GM21367 (cell line): ENCODE data around the gene AKNA.

Experiments used
- ATAC-seq: cut with Tn5 transposase; IDR thresholded peaks from one replicate; pipeline ENCODE4 v1.9.1; 2021; ENCODE audit not compliant: unreplicated experiment

Gene AKNA

DNA sequence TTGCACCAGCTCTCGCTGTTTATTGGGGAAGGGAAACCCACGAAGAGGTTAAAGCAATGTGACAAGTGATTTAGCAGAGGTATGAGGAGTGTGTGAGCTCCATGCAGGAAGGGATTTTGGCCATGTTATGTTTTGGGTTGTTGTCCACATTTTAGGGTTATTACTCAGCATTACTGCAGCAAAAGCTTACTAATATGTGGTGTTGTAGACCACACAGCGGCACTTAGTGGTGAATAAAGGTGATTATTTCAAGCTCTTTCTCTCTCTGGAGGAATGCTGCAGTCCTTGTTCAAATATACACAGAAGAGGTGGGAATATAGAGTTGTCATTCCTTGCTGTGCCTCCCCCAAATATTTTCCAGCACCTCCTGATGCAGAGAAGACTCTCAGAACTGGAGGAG, 29.7 kb upstream of the AKNA start:
- ATAC-seq: no peak

DNA sequence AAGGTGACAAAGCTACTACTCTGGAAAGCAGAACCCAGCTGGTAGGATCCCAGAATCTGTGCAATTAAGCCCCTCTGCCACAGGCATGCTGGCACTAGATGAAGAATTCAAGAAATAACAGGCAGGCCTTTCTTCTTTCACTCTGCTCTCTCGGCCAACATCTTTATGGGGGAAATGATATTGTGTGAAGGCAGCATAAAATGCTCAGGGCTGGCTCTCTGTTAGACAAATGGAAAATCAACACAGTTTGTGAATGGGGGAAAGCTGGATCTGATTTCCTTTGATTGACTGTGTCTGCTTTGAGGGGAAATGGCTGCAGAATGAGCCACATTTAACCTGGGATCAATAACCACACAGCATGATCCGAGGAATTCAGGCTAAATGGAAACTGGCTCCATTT, 29.1 kb upstream of the AKNA start:
- no peak for ATAC-seq

DNA sequence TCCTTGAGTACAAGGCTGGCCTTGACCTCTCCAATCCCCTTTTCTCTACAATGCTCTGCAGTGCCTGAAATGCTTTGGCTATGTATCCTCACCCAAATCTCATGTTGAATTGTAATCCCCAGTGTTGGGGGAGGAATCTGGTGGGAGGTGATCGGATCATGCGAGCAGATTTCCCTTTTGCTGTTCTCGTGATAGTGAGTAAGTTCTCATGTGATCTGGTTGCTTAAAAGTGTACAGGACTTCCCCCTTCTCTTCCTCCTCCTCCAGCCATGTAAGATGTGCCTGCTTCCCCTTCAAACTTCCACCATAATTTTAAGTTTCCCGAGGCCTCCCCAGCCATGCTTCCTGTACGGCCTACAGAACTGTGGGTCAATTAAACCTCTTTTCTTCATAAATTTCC, 28.5 kb upstream of the AKNA start:
- no peak for ATAC-seq

DNA sequence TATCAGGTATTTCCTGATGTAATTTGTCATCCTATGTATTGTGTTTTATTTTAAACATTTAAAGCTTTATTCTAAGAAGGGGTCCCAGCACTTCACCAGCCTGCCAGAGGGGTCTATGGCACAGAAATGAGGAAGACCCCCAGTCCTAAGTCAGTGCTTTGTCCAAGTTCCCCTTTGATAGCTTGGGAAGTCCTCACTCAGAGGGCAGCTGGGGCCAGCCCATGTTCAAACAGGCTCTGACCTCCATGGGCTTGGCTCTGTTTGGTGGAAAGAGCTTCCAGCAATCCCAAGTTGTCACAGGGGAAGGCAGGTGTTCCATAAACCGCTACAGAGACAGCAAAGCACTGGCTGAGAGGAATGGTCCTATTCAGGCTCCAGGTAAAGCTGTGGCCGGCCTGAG, 26.6 kb upstream of the AKNA start:
- no peak for ATAC-seq

DNA sequence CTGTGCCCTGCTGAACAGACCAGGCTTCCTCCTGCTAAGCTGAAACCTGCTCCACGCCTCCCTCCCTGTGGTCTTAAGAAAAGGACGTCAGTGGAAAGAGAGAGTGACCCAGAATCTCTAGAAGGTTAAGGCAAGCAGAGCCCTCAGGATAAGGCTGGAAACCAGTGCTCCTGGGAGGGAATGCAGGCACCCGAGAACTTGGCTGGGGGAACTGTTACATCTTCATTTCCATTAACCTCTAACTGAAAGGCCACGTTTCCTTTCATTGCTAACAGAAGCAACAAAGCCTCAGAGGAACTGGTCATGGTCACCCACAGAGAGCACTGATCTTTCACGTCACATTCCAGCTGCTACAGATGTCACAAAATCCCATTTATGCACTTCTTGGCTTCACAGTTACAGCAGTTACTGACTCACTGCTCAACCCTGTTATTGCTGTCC, 26.1 kb upstream of the AKNA start:
- no peak for ATAC-seq

DNA sequence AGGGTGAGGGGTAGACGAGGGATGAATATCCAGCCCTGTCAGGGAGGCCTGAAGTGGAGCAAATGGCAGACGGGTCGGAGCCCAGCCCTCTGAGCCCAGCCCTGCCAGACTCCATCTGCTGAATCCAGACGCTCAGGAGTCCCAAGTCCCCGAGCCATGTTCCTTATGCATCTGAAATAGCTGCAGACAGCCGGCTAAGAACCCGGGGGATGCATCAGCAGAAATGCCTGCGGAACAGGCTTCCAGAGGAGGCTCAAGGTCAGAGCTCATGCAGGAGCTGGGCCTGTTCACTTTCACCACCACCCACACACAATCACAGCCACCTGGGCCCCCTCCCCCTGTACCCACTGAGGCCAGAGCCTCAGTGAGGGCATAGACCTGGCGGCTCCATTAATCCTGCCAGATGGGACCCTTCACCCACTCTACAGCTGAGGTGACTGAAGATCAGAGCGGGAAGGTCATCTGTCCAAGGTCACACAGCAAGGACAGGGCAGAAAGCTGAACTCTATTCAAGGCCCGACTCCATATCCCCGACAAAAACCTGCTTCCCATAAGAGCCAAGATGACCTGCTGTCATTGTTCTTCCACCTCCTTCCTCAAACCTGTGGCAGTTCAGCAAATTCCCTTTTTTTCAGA, 24.4 kb upstream of the AKNA start:
- no peak for ATAC-seq

DNA sequence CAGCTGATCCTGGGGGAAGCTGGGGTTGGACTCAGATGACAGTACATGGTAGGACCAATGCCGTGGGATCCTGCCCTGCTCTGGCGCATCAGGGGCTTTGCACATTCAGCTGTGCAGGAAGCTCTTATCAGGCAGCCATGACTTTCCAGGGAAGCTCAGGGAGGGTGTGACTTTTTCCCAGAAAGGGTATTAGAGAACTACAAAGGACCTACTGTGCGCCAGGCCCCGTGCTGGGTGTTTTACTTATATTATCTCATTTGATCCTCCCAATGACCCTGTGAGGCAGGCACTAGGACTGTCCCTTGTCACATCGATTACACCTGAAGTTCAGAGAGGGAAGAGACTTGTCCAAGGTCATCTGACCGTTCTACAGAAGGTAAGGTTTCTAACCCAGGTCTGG, 23.7 kb upstream of the AKNA start:
- no peak for ATAC-seq

DNA sequence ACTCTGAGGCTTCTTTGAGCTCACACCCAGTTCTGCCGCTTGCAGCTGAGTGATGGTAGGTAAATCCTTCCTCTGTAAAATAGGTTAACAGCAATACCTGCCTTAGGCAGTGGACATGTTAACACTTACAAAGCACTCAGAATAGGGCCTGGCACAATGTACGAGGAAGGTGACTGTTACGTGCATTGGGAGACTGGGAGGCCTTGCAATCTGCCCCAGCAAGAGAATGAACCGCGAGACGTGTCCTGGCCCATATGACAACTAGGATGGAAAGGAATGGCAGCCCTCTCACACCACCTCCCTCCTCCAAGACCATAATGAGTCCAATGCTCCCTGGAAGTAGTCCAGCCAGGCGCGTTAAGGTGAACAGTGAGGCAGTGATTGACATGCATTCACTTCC, 23.1 kb upstream of the AKNA start:
- no peak for ATAC-seq

DNA sequence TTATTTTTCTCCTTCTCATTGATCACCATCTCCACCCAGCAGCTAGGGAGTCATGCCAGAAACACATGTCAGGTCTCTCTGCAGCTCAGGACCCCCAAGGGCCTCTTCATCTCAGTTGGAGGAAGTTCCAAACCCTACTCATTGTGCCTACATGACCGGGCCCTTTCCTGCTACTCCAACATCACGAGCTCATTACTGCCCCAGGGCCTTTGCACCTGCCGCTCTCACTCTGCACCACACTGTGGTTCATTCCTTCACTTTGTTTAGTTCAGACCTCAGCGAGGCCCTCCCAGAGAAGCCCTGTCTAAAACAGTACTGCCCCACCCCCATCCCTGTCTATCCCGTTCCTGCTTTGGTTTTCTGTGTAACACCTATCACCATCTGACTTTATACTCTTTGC, 22.1 kb upstream of the AKNA start:
- no peak for ATAC-seq

DNA sequence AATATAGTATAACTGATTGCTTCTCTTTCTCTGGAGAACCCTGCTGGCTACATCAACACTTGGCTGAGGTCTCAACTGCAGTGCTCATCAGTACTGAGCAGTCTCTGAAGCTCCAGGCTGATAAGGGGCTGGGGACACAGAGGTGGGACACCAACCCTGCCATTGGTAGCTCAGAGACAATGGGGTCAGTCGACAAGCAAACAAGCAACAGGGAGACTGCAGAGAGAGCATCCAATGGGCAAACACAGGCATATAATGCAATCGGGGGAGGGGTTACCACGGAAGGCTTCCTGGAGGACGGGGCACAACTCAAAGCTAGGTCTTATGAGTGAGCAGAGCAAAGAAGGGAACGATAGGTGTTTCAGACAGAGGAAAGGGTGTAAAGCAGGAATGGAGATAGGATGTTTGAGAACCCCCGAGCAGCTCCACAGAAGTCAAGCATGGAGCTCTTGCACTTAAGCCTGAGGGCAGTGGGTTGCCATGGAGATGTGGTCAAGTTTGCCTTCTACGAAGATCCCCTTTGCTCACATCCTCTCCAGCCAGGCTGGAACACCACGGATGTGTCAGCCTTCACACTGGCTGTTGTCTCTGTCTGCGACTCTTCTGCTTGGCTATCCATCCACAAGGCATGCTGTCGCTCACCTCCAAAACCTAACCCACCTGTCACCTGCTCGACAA, 21.5 kb upstream of the AKNA start:
- ATAC-seq: no peak

DNA sequence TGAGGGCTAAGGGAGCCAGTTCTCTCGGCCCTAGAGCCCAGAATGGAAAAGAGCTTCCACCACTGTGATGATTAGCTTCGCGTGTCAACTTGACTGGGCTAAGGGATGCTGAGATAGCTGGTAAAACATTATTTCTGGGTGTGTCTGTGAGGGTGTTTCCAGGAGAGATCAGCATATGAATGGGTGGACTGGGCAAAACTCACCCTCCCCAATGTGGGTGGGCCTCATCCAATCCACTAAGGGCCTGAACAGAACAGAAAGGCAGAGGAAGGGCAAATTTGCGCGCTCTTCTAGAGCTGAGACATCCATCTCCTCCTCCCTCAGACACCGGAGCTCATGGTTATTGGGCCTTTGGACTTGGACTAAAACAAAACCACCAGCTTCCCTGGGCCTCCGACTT, 20.9 kb upstream of the AKNA start:
- no peak for ATAC-seq

DNA sequence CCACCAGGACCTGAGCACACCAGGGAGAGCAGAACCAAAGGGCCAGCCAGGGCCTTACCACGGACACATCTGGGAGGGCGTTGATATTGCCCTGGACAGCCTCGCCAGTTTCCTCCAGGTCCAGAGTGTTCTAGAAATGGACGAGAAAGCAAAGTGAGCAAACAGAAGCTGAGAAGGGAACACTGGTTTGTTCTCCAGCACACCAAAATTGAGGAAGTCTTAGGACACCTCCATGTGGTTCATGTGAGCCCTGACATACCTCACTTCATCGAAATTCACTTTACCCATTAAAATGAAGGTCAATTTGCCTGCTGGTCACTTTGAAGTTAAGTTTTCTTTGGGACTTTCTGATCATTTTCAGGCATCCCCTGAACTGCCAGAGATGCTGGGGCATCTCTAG, 20.1 kb upstream of the AKNA start:
- ATAC-seq: no peak

DNA sequence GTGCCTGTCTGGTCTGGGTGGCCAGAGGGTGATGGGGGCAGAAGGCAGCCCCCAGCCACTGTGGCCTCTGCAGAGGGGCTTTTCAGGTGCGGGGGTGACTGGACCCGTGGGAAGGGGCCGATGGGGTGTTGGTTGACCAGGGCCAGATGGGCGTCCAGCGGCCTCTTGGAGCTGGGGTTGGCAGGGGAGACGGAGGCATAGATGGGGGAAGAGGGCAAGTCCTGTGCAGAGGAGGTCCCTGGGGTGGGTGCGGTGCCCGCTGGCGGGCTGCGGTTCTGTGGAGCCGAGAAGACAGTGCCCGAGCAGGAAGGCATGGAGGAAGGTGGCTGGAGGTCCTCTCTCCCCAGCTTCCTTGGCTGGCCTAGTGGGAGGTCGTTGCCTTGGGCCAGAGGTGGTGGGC, 18.7 kb upstream of the AKNA start:
- ATAC-seq: no peak

DNA sequence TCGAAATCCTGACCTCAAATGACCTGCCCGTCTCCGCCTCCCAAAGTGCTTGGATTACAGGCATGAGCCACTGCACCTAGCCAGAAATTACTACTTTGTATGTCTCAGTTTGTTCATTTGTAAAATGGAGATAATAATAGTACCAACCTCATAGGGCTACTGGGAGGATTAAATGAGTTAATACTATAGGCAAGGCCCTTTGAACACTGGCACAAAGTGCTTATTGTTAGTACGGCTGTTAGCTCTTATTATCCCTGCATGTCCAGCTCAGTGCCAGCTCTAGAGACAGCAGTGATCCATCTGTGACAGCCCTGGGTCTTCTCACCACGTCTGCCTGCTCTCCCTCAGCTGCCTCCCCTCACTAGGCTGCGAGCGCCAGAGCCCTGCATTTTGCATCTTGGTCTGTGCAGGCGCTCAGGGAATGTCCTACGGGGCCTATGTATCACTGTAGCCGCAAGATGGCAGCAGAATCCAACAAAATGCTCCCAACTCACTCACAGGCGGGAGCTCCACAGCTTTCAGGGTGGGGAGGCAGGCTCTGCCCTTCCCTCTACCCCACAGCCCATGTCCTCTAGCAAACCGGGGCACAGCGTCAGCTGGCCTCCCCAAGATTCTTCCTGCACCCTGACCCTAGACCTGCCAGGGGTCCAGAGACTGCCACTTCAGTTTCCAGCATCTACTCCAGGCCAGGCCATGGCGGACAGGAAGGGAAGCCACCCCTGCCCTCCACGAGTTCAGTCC, 17.7 kb upstream of the AKNA start:
- ATAC-seq: peak; percentile 93

DNA sequence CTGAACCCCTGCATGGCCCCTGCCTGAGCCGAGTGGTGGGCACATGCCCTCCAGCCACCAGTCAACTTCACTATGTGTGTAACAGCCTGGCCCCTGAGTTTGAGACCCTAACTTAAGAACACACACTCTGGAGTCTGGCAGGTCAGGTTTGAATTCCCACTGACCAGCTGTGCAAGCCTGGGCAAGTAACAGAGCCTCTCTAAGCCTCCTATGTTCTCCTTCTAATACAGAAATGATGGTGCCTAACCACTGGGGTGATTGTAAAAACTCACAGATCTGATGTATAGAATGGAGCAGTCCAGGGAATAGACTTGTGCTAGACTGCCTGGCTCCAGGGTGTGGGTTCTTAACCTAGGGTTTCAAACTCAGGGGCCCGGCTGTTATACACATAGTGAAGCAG, 16.7 kb upstream of the AKNA start:
- no peak for ATAC-seq

DNA sequence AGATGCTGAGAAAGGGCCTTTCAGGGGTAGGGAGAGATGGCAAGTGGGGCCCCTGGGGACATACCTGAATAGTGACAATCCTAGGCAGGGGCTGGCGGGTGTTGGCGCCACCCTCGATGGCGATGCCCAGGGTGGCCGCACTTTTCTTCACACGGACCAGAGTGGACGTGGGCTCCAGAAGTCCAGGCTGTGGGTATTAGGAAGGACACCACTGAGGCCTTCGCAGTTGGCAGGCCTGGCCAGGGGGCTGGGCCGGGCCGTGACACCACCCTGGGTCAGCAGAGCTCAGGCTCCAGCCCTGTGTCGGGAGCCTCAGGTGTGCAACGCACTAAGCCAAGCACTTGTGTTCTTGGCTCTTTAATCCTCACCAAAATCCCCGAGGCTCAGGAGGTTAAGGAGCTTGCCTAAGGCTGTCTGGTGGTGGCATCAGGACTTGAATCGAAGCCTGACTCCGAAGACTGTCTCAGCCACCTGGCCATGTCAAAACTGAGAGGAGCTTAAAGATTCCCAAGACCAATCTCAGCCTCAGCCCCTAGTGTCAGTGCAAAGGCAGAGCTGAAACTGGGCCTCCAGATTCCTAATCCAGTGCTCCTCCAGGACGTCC, 15.5 kb upstream of the AKNA start:
- ATAC-seq: no peak

DNA sequence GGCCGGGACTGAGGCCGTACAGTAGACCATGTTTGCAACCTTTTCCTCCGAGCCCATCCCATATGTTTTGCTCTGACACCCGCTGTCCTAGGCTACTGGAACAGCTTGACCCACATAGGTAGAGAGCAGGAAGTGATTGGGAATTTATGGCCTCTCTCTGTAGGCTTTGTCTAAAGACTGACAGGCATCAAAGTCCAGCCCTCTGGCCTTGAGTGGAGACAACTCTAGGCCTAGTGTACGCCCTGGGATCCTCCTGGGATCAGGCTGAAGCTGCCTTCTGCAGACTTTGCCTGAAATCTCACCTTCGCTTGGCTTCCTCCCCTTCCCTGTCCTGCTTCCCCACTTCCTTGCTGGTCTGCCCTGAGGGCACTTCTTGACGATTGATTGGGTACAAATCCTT, 13.6 kb upstream of the AKNA start:
- ATAC-seq: no peak

DNA sequence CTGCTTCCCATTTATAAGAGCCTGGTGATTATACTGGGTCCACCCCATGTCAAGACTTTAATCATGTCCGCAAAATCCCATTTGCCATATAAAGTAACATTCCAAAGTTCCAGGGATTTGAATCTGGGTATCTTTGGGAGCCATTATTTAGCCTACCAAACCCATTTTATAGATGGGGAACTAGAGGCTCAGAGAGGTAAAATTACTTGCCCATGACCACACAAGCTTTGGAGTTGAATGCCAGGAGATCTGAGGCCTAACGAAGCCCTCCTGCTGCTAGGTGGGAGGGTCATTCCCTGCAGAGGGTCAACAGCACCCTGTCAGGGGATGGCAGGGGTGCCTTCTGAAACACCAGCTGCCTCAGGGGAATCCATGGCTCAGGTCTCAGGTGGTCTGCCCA, 13.0 kb upstream of the AKNA start:
- ATAC-seq: no peak

DNA sequence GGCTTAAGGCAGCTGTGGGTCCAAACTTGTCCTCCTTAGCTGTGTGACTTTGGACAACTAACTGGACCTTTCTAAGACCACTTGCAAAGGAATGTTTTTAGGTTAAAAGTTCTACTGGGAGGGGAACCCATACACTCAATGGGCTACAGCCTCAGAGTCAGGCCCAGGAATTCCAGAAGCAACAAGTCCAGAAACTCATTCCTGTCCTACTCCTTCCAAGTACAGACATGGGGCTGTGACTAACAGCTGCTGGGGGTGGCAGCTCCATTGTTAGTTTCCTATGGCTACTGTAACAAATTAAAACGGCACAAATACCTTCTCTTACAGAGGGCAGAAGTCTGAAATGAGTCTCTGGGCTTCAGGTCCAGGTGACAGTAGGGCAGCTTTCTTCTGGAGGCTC, 12.4 kb upstream of the AKNA start:
- ATAC-seq: no peak

DNA sequence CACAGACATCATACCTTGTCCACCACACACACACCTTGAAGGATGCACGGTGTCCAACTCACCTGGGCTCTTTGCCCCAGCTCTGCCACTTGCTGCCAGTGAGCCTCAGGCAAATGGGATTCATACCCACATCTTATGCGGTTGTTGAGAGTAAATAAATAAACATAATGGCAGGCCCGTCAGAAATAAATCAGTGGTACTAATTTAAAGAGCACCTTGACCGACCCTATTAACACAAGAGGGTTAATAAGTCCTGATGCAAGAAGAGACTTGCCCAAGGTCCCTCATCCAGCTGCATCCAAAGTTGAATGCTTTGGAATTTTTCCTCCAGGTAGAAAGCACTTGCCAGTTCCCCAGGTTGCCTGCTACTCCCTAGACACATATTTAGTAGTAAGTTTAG, 11.6 kb upstream of the AKNA start:
- ATAC-seq: no peak

DNA sequence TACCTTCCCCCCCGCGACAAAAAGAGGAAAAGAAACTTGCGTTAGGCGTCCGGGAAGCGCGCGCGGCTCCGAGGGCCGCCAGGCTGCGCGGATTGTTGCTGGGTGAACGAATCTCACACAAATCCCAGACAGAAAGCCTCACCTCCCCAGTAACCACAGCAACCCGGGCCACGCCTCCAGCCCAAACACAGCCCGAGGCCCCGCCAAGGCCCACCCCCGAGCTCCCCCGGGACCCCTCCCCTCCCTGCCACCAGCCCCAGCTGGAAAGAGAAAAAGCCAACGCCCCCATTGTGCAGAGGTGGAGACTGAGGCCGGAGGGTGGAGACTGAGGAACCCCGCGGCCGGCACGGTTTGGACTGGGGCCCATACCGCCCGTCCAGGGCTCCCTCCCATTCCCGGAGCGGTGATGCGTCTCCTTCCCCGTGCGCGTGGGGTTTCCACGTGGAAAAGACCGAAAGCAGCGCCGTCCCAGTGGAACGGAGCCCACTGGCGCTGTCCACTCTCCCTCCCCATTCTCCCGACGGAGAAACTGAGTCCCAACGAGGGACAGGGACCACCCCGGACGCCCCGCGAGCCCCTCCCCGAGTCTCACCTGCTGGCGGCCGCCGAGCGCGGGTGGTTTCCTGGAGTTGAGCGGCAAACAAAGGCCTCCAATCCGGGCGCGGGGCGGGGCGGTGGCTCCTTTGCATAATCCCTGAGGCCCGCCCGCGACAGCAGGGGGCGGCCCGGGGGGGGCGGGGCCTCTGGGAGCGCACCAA, 10.2 kb upstream of the AKNA start:
- peak; percentile 71 for ATAC-seq
